Hepatocyte (in vitro differentiated cells): Measurements from ENCODE around the gene TCAP. TPM values are rescaled to one million over a fixed set of nuclear protein-coding genes. Genes with fewer than 3 reads are reported as not detected.
A peak's percentile ranks its signal among the peaks of the same experiment; 100 is the strongest.

Experiments used
- DNase-seq: peaks from one replicate; pipeline ENCODE4 v3.0.0-alpha.2; 2016; ENCODE audit warnings: low spot score
- H2AFZ ChIP-seq: fragments of 200-600 bp; sonication (generic); 2 replicates; pipeline ENCODE4 v1.6.0; 2016; ENCODE audit warnings: antibody characterized with exemption, mild to moderate bottlenecking
- H3K27ac ChIP-seq: fragments of 200-600 bp; sonication (generic); 2 replicates; pipeline ENCODE4 v1.5.1; 2016; ENCODE audit warnings: mild to moderate bottlenecking
- H3K27me3 ChIP-seq: fragments of 200-600 bp; sonication (generic); 2 replicates; pipeline ENCODE4 v1.6.1; 2016
- H3K36me3 ChIP-seq: fragments of 200-600 bp; sonication (generic); replicated peaks from 2 replicates; pipeline ENCODE4 v1.5.1; 2016; ENCODE audit warnings: low read depth; ENCODE audit not compliant: insufficient read depth
- H3K4me1 ChIP-seq: fragments of 200-600 bp; sonication (generic); 2 replicates; pipeline ENCODE4 v1.5.1; 2016; ENCODE audit warnings: mild to moderate bottlenecking, moderate library complexity; ENCODE audit not compliant: insufficient read depth
- H3K4me2 ChIP-seq: fragments of 200-600 bp; sonication (generic); 2 replicates; pipeline ENCODE4 v1.6.0; 2016
- H3K4me3 ChIP-seq: fragments of 200-600 bp; sonication (generic); 2 replicates; pipeline ENCODE4 v1.5.1; 2016; ENCODE audit warnings: mild to moderate bottlenecking
- H3K79me2 ChIP-seq: fragments of 200-600 bp; sonication (generic); 2 replicates; pipeline ENCODE4 v1.6.0; 2017; ENCODE audit warnings: mild to moderate bottlenecking
- H3K9me2 ChIP-seq: fragments of 200-600 bp; sonication (generic); replicated peaks from 2 replicates; pipeline ENCODE4 v1.6.0; 2017; ENCODE audit warnings: mild to moderate bottlenecking; ENCODE audit not compliant: insufficient read depth
- H3K9me3 ChIP-seq: fragments of 200-600 bp; sonication (generic); 2 replicates; pipeline ENCODE4 v1.5.1; 2016; ENCODE audit warnings: low read depth, mild to moderate bottlenecking
- H4K20me1 ChIP-seq: fragments of 200-600 bp; sonication (generic); 2 replicates; pipeline ENCODE4 v1.6.0; 2016; ENCODE audit warnings: mild to moderate bottlenecking; ENCODE audit not compliant: insufficient read depth, poor library complexity, severe bottlenecking
- EZH2 ChIP-seq: fragments of 200-600 bp; sonication (generic); IDR thresholded peaks from 2 replicates; pipeline ENCODE4 v1.6.1; 2016; ENCODE audit warnings: antibody characterized with exemption, mild to moderate bottlenecking, borderline replicate concordance
- EZH2phosphoT487 ChIP-seq: fragments of 200-600 bp; sonication (generic); IDR thresholded peaks from one replicate; pipeline ENCODE4 v1.6.1; 2018; ENCODE audit warnings: antibody characterized with exemption, mild to moderate bottlenecking, low read depth, moderate library complexity; ENCODE audit not compliant: unreplicated experiment, severe bottlenecking
- WGBS: methylation state at CpG from one replicate; pipeline ENCODE4 v1.1.6; 2016; ENCODE audit warnings: low lambda C conversion rate; ENCODE audit errors: missing lambda C conversion rate; 5-methylcytosine and 5-hydroxymethylcytosine counted together
- polyA plus RNA-seq: library from polyadenylated mRNA; unstranded; fragments of >200 nt; fragmentation: Nextera tagmentation; extraction: Ambion mirVana; gene quantifications from 2 replicates; pipeline ENCODE4 v1.2.1, GENCODE V29; 2016
- total RNA-seq: library from RNA; depleted of rRNA; stranded (reverse); fragments of >200 nt; gene quantifications from 2 replicates; pipeline ENCODE4 v1.2.3, GENCODE V29; 2014
- TF ChIP-seq, protein P1 (sequence below): fragments of 200-600 bp; sonication (generic); IDR thresholded peaks from 2 replicates; pipeline ENCODE4 v1.5.1; 2016; ENCODE audit warnings: antibody characterized with exemption, mild to moderate bottlenecking; ENCODE audit not compliant: poor library complexity

The TCAP gene
- total and polyA plus RNA-seq, 2 experiments from 2014 or later = 0.64 to 0.90 TPM

DNA sequence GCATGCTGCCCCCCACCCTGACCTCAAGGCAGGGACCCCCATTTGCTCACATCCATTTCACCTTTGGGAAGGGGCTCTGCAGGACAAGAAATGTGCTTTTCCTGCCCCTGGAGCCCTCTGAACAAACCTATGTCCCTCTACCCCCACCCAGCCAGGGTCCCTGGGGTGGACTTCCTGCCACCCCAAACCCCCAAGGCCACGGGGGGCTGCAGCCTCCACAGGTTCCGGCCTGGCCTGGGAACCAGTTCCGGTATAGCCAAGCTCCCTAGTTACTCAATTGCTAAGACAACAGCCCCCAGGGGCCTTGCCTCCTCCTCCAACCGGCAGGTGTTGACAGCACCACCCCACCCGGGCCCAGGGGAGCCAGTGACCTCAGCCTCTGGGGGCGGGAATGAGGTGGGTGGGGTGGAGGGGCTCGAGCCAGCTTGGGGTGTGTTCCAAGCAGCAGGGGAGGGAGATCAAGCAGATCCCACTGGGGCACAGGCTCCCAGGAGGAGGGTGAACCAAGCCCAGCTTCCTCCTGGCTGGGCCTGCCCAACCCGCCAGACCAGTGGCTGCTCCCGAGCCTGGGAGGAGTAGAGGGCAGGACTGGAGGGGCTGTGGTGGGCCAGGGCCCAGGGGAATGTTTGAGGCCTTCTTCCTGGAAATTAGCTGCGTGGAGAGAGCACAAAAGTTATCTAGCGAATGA lies 9.7 kb downstream of the TCAP start:
- 34% methylated on average over 9 of the region's 11 CpGs for WGBS
- no peaks in the 10 kb centered on the region for H3K9me2 ChIP-seq
- peak overlapping the region; percentile 91 for H3K27ac ChIP-seq
- H3K4me1 ChIP-seq = peaks cover 42% of the 10 kb centered on the region
- H4K20me1 ChIP-seq = no peaks in the 10 kb centered on the region
- no peak overlapping the region for H3K4me2 ChIP-seq
- H2AFZ ChIP-seq = no peak overlapping the region
- H3K4me3 ChIP-seq = no peak overlapping the region
- no peaks in the 10 kb centered on the region for H3K27me3 ChIP-seq
- H3K9me3 ChIP-seq = no peaks in the 10 kb centered on the region
- DNase-seq = peak; percentile 84
- H3K36me3 ChIP-seq = no peaks in the 10 kb centered on the region
- TF ChIP-seq, protein P1, sequence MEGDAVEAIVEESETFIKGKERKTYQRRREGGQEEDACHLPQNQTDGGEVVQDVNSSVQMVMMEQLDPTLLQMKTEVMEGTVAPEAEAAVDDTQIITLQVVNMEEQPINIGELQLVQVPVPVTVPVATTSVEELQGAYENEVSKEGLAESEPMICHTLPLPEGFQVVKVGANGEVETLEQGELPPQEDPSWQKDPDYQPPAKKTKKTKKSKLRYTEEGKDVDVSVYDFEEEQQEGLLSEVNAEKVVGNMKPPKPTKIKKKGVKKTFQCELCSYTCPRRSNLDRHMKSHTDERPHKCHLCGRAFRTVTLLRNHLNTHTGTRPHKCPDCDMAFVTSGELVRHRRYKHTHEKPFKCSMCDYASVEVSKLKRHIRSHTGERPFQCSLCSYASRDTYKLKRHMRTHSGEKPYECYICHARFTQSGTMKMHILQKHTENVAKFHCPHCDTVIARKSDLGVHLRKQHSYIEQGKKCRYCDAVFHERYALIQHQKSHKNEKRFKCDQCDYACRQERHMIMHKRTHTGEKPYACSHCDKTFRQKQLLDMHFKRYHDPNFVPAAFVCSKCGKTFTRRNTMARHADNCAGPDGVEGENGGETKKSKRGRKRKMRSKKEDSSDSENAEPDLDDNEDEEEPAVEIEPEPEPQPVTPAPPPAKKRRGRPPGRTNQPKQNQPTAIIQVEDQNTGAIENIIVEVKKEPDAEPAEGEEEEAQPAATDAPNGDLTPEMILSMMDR = no peak
- H3K79me2 ChIP-seq = no peaks in the 10 kb centered on the region

DNA sequence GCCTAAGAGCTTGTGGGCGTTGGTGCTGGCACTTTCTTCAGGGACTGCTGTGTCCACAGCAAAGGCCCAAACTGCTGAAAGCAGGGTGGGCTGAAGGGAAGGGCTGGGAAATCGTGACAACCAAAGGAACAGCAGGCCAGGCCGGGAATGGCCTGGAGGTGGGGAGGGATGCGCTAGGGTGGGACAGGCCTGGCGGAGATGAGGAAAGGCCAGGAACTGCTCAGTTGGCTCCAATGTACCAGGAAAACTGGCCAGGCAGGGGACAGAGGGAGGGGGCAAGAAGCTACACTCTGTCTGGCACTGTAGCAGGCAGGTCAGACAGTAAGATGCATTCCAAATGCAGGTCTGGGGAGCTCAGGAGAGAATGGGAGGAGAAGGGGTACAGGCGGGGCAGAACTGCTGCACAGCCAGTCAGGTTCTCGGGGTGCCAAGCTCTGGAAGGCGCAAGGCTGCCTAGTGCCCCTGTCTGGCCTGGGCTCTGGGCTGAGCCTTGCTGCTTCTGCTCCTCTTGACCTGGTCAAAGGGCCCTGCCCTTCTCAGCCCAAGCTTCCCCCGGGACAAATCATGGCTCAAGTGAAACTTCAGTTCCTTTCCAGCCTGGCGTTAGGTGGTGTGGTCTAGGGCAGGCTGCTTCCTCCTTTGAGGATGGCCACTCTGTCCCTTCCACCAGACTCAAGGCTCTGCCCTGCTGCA lies 10.4 kb downstream of the TCAP start:
- Histone ChIP-seq H3K79me2 (no peaks in the 10 kb centered on the region), H3K36me3 (no peaks in the 10 kb centered on the region), H3K27ac (peak overlapping the region; percentile 91), H3K4me1 (peaks cover 42% of the 10 kb centered on the region), H3K4me2 (no peak overlapping the region), H3K4me3 (no peak overlapping the region), H3K9me3 (no peaks in the 10 kb centered on the region), H3K27me3 (no peaks in the 10 kb centered on the region), H2AFZ (no peak overlapping the region), H3K9me2 (no peaks in the 10 kb centered on the region), H4K20me1 (no peaks in the 10 kb centered on the region)
- no peak for TF ChIP-seq EZH2
- TF ChIP-seq, protein P1 = no peak
- TF ChIP-seq EZH2phosphoT487 = no peak
- DNase-seq = no peak
- WGBS = 81% methylated on average over 10 of the region's 10 CpGs

DNA sequence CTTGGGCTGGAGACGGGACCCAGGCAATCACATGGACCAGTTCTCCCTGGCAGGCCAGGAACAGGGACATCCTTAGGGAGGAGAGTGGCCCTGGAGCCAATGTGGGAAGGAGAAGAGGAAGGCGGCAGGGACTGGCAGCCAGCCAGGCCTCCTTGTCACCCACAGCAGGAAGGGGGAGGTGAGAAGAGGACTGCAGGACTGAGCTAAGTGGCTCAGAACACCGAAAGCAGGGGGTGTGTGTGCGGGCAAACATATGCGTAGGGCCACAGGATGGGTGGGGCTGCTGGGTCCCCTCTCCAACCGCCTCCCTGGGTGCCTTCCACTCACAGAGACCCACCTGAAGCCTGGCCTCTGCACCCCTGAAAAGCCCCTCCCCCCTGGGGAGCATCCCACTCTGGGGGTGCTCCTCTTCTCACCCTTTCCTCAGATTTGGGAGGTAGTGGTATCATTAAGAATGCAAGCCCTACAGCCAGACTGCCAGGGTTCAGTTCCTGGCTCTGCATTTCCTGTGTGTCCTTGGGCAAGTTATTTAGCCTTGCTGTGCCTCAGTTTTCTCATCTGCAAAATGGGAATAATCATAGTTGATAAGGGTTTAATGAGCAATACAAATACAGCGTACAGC lies 11.2 kb downstream of the TCAP start:
- H4K20me1 ChIP-seq = no peaks in the 10 kb centered on the region
- no peak overlapping the region for H3K4me2 ChIP-seq
- H2AFZ ChIP-seq = no peak overlapping the region
- peak overlapping the region; percentile 91 for H3K27ac ChIP-seq
- H3K4me1 ChIP-seq = peaks cover 42% of the 10 kb centered on the region
- WGBS = 79% methylated on average over 7 of the region's 7 CpGs
- no peaks in the 10 kb centered on the region for H3K36me3 ChIP-seq
- no peak overlapping the region for H3K4me3 ChIP-seq
- TF ChIP-seq EZH2 = no peak
- TF ChIP-seq, protein P1 = no peak
- TF ChIP-seq EZH2phosphoT487 = no peak
- no peaks in the 10 kb centered on the region for H3K79me2 ChIP-seq
- H3K9me2 ChIP-seq = no peaks in the 10 kb centered on the region
- no peaks in the 10 kb centered on the region for H3K9me3 ChIP-seq
- DNase-seq = no peak
- H3K27me3 ChIP-seq = no peaks in the 10 kb centered on the region
